Neural progenitor cell (in vitro differentiated cells): ENCODE results near the gene LPP. TPM values are rescaled to one million over a fixed set of nuclear protein-coding genes. Genes with fewer than 3 reads are reported as not detected.

Experiments
- DNase-seq: peaks from one replicate; pipeline ENCODE4 v3.0.0-alpha.2; 2016; ENCODE audit warnings: low spot score
- H2AFZ ChIP-seq: fragments of 200-600 bp; sonication (generic); replicated peaks from 2 replicates; pipeline ENCODE4 v1.6.1; 2016; ENCODE audit warnings: antibody characterized with exemption
- H3F3A ChIP-seq: fragments of 200-600 bp; sonication (generic); 2 replicates; pipeline ENCODE4 v1.6.1; 2016; ENCODE audit warnings: antibody characterized with exemption, low read depth
- H3K27ac ChIP-seq: fragments of 200-600 bp; sonication (generic); 2 replicates; pipeline ENCODE4 v1.5.1; 2016; ENCODE audit warnings: mild to moderate bottlenecking
- H3K27me3 ChIP-seq: fragments of 200-600 bp; sonication (generic); 2 replicates; pipeline ENCODE4 v1.6.1; 2016; ENCODE audit warnings: mild to moderate bottlenecking, moderate library complexity
- H3K36me3 ChIP-seq: fragments of 200-600 bp; sonication (generic); 2 replicates; pipeline ENCODE4 v1.5.1; 2016
- H3K4me1 ChIP-seq: fragments of 200-600 bp; sonication (generic); 2 replicates; pipeline ENCODE4 v1.6.1; 2016; ENCODE audit warnings: mixed run types
- H3K4me2 ChIP-seq: fragments of 200-600 bp; sonication (generic); 2 replicates; pipeline ENCODE4 v1.6.1; 2016
- H3K4me3 ChIP-seq: fragments of 200-600 bp; sonication (generic); 2 replicates; pipeline ENCODE4 v1.5.1; 2016
- H3K79me2 ChIP-seq: fragments of 200-600 bp; sonication (generic); 2 replicates; pipeline ENCODE4 v1.6.1; 2016; ENCODE audit warnings: low read depth
- H3K9ac ChIP-seq: fragments of 200-600 bp; sonication (generic); 2 replicates; pipeline ENCODE4 v1.6.1; 2016
- H3K9me3 ChIP-seq: fragments of 200-600 bp; sonication (generic); 2 replicates; pipeline ENCODE4 v1.5.1; 2016; ENCODE audit warnings: low read depth
- H4K20me1 ChIP-seq: fragments of 200-600 bp; sonication (generic); 2 replicates; pipeline ENCODE4 v1.6.1; 2016; ENCODE audit warnings: low read depth
- H3K27ac Mint-ChIP-seq: 3 replicates; pipeline ENCODE4 v1.8.0; 2021; ENCODE audit warnings: mixed read lengths
- H3K27me3 Mint-ChIP-seq: 2 replicates; pipeline ENCODE4 v1.8.0; 2022; ENCODE audit warnings: low read depth, mild to moderate bottlenecking, inconsistent platforms, moderate library complexity, mixed read lengths; ENCODE audit not compliant: insufficient read depth
- H3K36me3 Mint-ChIP-seq: 3 replicates; pipeline ENCODE4 v1.8.0; 2021; ENCODE audit warnings: mixed read lengths
- H3K4me1 Mint-ChIP-seq: 3 replicates; pipeline ENCODE4 v1.8.0; 2021; ENCODE audit warnings: mixed read lengths
- H3K4me3 Mint-ChIP-seq: 3 replicates; pipeline ENCODE4 v1.8.0; 2021; ENCODE audit warnings: mild to moderate bottlenecking, moderate library complexity, mixed read lengths
- H3K9me3 Mint-ChIP-seq: 3 replicates; pipeline ENCODE4 v1.8.0; 2020; ENCODE audit warnings: mixed read lengths
- CTCF ChIP-seq: fragments of 200-600 bp; sonication (generic); IDR thresholded peaks from 2 replicates; pipeline ENCODE4 v1.5.1; 2017; ENCODE audit warnings: antibody characterized with exemption, mild to moderate bottlenecking
- EZH2 ChIP-seq: fragments of 200-600 bp; sonication (generic); IDR thresholded peaks from 2 replicates; pipeline ENCODE4 v1.6.1; 2017; ENCODE audit warnings: antibody characterized with exemption, mild to moderate bottlenecking, moderate library complexity
- EZH2phosphoT487 ChIP-seq: fragments of 200-600 bp; sonication (generic); IDR thresholded peaks from 2 replicates; pipeline ENCODE4 v1.6.1; 2017; ENCODE audit warnings: antibody characterized with exemption
- total RNA-seq: library from RNA; depleted of rRNA; stranded (reverse); fragments of >200 nt; gene quantifications from 2 replicates; pipeline ENCODE4 v1.2.3, GENCODE V29; 2015; ENCODE audit warnings: low replicate concordance

Gene LPP
- total RNA-seq, 1 donor from 2014 or later = 18.9 TPM

- Histone ChIP-seq H3K4me1 (no peaks in the 10 kb centered on the region), H3K36me3 (no peaks in the 10 kb centered on the region), H2AFZ (no peak overlapping the region), H3K9ac (no peak overlapping the region), H3K27ac (no peak overlapping the region), H3K4me3 (no peak overlapping the region), H3K4me2 (no peak overlapping the region), H3F3A (no peaks in the 10 kb centered on the region), H4K20me1 (no peaks in the 10 kb centered on the region), H3K79me2 (peaks cover 6% of the 10 kb centered on the region), H3K27me3 (no peaks in the 10 kb centered on the region), H3K9me3 (no peaks in the 10 kb centered on the region)
- no peak for TF ChIP-seq EZH2phosphoT487
- no peak for TF ChIP-seq EZH2
- no peak for TF ChIP-seq CTCF
- H3K27me3 Mint-ChIP-seq = no peaks in the 10 kb centered on the region
- H3K4me1 Mint-ChIP-seq = no peaks in the 10 kb centered on the region
- H3K27ac Mint-ChIP-seq = no peak overlapping the region
- peaks cover 2% of the 10 kb centered on the region for H3K9me3 Mint-ChIP-seq
- H3K36me3 Mint-ChIP-seq = peaks cover 11% of the 10 kb centered on the region
- H3K4me3 Mint-ChIP-seq = no peak overlapping the region
- DNase-seq = no peak
These were observed 168.4 kb downstream of the LPP start for GRCh38 chr3:188322135-188322887.

GRCh38 chr3:188323067-188323842 is 169.3 kb downstream of the LPP start:
- no peaks in the 10 kb centered on the region for H3K36me3 ChIP-seq
- H3K79me2 ChIP-seq = peaks cover 6% of the 10 kb centered on the region
- H3K27ac Mint-ChIP-seq = no peak overlapping the region
- no peaks in the 10 kb centered on the region for H3K4me1 ChIP-seq
- H3K4me3 ChIP-seq = no peak overlapping the region
- H3F3A ChIP-seq = no peaks in the 10 kb centered on the region
- peaks cover 2% of the 10 kb centered on the region for H3K9me3 Mint-ChIP-seq
- no peak overlapping the region for H3K4me2 ChIP-seq
- H2AFZ ChIP-seq = no peak overlapping the region
- H3K27me3 ChIP-seq = no peaks in the 10 kb centered on the region
- H3K4me3 Mint-ChIP-seq = no peak overlapping the region
- H3K27ac ChIP-seq = no peak overlapping the region
- no peaks in the 10 kb centered on the region for H4K20me1 ChIP-seq
- H3K27me3 Mint-ChIP-seq = no peaks in the 10 kb centered on the region
- DNase-seq = no peak
- TF ChIP-seq EZH2phosphoT487 (no peak), CTCF (no peak)
- no peak overlapping the region for H3K9ac ChIP-seq
- no peaks in the 10 kb centered on the region for H3K9me3 ChIP-seq
- H3K36me3 Mint-ChIP-seq = peaks cover 11% of the 10 kb centered on the region
- H3K4me1 Mint-ChIP-seq = no peaks in the 10 kb centered on the region

- Mint-ChIP-seq H3K27ac (no peak overlapping the region), H3K36me3 (peaks cover 12% of the 10 kb centered on the region), H3K27me3 (no peaks in the 10 kb centered on the region), H3K9me3 (no peaks in the 10 kb centered on the region), H3K4me3 (no peak overlapping the region), H3K4me1 (no peaks in the 10 kb centered on the region)
- Histone ChIP-seq H3F3A (no peaks in the 10 kb centered on the region), H2AFZ (no peak overlapping the region), H3K4me2 (no peak overlapping the region), H3K79me2 (peaks cover 6% of the 10 kb centered on the region), H3K27ac (no peak overlapping the region), H3K9me3 (no peaks in the 10 kb centered on the region), H3K9ac (no peak overlapping the region), H3K36me3 (no peaks in the 10 kb centered on the region), H3K27me3 (no peaks in the 10 kb centered on the region), H3K4me3 (no peak overlapping the region), H3K4me1 (no peaks in the 10 kb centered on the region), H4K20me1 (no peaks in the 10 kb centered on the region)
- DNase-seq = no peak
- no peak for TF ChIP-seq CTCF
- no peak for TF ChIP-seq EZH2phosphoT487
These were observed 172.2 kb downstream of the LPP start for GRCh38 chr3:188326111-188326510.
